T-helper 22 cell (primary cell): ENCODE measurements around the gene ADCY10.
"Not testable (repeated sequence)": the region's sequence is repeated elsewhere in the genome, so short reads cannot be mapped to it uniquely, and the experiment has no call there.

ENCODE experiments used
- DNase-seq: peaks from one replicate; pipeline ENCODE4 v3.0.0-alpha.2; 2020; ENCODE audit warnings: low read depth

Gene ADCY10

GRCh38 chr1:167860231-167860923, 53.6 kb downstream of the ADCY10 start:
- no peak for DNase-seq

GRCh38 chr1:167856711-167857418, 57.1 kb downstream of the ADCY10 start:
- DNase-seq, result no peak

GRCh38 chr1:167854184-167854583, 59.8 kb downstream of the ADCY10 start:
- no peak for DNase-seq

GRCh38 chr1:167849666-167850065, 64.3 kb downstream of the ADCY10 start:
- DNase-seq, result no peak

- DNase-seq, result no peak
These were observed 71.1 kb downstream of the ADCY10 start for GRCh38 chr1:167842872-167843271.

GRCh38 chr1:167841530-167841929, 72.4 kb downstream of the ADCY10 start:
- no peak for DNase-seq

- DNase-seq, result no peak
These were observed 74.9 kb downstream of the ADCY10 start for GRCh38 chr1:167839009-167839408.

- DNase-seq, result no peak
These were observed 76.6 kb downstream of the ADCY10 start for GRCh38 chr1:167837326-167837725.

- no peak for DNase-seq
These were observed 77.7 kb downstream of the ADCY10 start for GRCh38 chr1:167836197-167836596.

GRCh38 chr1:167833904-167834303, 80.0 kb downstream of the ADCY10 start:
- DNase-seq, result no peak

- DNase-seq, result no peak
These were observed 81.2 kb downstream of the ADCY10 start for GRCh38 chr1:167832693-167833092.

- DNase-seq, result not testable (repeated sequence)
These were observed 83.3 kb downstream of the ADCY10 start for GRCh38 chr1:167830668-167831067.

GRCh38 chr1:167829868-167830267, 84.1 kb downstream of the ADCY10 start:
- no peak for DNase-seq

GRCh38 chr1:167826127-167826526, 87.8 kb downstream of the ADCY10 start:
- DNase-seq, result no peak

- DNase-seq, result no peak
These were observed 88.4 kb downstream of the ADCY10 start for GRCh38 chr1:167825419-167826079.

GRCh38 chr1:167824163-167824794, 89.7 kb downstream of the ADCY10 start:
- DNase-seq, result no peak

- DNase-seq, result no peak
These were observed 91.8 kb downstream of the ADCY10 start for GRCh38 chr1:167821969-167822685.

GRCh38 chr1:167821356-167821685, 92.6 kb downstream of the ADCY10 start:
- no peak for DNase-seq

- DNase-seq, result no peak
These were observed 93.1 kb downstream of the ADCY10 start for GRCh38 chr1:167820684-167821355.

- no peak for DNase-seq
These were observed 93.9 kb downstream of the ADCY10 start for GRCh38 chr1:167819849-167820683.

GRCh38 chr1:167815650-167816049, 98.3 kb downstream of the ADCY10 start:
- no peak for DNase-seq
